HG03558 (cell line): ENCODE data around the gene SMIM41.
A peak's percentile ranks its signal among the peaks of the same experiment; 100 is the strongest.

Experiments
- ATAC-seq: cut with Tn5 transposase; IDR thresholded peaks from one replicate; pipeline ENCODE4 v1.9.1; 2021; ENCODE audit warnings: moderate number of reproducible peaks; ENCODE audit not compliant: unreplicated experiment; ENCODE audit errors: extremely low read depth

The SMIM41 gene

DNA sequence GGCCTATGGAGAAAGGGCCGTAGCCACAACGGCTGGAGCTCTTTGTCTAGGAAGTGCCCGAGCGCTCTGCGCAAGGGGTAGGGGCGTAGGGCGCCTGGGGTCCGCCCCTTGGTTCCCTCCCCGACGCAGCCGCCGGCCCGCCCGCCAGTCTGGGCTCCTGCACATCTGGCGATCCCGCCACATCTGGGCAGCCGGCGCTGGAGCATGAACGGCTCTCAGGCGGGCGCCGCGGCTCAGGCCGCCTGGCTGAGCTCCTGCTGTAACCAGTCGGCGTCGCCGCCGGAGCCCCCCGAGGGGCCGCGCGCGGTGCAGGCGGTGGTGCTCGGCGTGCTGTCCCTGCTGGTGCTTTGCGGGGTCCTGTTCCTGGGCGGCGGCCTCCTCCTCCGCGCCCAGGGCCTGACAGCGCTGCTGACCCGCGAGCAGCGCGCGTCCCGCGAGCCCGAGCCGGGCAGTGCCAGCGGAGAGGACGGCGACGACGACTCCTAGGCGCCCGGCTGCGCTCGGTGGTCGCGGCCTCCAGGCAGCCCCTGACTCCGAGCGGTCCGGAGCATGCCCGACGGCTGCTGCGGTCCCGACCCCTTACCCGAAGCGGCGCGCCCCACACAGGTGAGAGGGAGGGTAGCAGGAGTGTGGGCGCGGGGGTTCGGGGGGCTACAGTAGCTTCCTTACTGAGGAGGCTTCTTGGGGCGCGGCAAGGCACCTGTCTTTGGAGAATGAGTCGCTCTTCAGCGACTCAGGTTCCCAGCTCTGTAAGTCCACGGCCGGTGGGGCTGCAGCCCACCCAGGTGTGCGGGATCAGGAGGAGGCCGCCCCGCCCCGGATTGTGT lies at the start of gene SMIM41:
Gene SMIM41, plus strand, starts transcription at position 129 of the 827 bp plus-strand sequence. Its CDS starts 76 bp downstream, at position 205.
- ATAC-seq = no peak

DNA sequence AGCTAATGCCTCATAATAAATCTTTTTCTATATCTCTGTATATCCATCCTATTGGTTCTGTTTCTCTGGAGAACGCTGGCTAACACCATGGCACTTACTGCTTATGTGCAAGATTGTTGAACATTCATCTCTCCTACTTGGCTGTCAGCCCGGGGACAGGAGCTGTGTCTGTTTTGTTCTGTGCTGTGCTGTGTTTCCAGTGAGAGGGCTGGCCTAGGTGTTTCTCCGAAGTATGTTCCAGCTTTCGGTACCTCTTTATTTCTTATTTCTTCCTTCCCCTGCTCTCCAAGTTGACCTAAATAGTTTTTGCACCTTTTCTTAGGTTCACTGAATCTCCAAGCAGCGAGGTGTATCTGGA lies 47.1 kb upstream of the SMIM41 start:
- ATAC-seq = no peak

DNA sequence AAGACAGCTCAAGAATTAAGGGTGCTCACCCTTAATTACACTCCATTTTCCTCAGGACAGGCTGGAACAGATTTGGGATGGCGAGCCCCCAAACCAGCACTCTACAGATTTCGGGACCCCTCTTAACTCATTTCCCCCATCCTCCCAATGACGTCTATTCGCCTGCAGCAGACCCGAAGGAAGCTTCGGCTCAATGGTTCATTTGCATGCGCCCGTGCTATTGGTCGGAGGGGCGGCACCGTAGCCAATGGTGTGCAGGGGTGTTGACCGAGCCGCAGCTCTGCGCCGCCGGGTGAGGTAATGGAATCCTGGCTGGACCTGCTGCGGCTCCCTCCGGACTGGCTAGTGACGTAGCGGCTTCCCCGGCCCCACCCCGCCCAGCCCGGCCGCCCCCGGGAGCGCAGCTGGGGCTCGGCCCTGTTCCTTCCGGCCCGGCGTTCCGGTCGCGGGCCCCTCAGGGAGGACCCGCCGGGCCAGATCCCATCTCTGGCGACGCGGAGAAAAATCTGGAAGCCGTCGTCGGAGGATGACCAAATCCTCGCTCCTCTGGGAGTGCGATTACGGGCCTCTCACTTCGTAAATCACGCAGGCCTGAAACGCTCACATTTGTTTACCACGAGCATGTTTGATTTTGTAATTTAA lies 46.6 kb upstream of the SMIM41 start:
- ATAC-seq = peak; percentile 93

DNA sequence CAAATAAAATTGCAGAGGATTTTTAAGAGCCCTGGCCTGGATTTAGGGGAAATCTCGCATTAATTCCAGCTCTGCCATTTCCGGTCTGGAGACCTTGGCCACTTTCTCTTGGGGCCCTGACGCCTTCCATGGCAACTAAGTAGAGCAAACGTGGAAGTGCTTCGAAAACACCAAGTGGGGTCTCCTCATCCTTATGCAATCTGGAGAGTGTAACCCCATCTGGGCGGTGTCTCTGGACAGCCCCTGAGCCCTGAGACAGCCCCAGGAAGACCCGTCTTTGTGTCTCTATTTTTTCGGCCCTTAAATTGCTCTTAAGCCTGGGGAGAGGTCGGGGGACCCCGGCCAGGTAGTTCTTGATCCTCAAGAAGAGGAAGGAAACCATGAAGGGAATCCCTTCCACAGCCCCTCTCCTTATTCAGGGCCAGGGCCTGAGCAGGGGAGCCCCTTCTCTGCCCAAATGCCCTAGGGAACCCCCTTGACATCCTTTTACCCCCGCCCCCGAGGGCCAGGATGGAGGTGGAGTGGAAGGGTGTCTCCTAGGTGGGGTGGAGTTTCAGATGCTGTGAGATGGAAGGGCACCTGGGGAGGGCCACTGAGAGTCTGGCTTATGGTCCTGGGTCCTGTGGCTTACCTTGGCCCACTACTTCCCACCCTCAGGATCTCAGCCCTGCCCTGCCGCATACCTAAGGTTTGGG lies 45.9 kb upstream of the SMIM41 start:
- no peak for ATAC-seq

DNA sequence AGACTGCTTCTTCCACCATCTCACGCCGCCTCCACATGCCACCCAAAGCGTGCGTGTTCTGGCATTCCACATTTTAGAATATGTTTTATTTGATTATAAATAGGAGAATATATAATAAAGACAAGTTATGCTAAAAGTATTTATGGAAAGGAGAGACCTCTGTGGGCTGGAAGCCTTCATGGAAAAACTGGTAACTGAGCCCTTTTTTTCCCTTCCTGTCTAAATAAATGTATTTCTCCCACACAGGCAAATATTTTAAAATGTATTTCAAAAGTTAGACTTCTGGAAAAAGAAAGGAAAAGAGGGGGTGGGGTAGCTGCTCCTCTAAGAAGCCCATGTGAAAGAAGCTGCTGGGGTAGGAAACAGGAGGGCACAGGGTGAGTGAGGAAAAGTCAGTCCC lies 44.3 kb upstream of the SMIM41 start:
- ATAC-seq = no peak

DNA sequence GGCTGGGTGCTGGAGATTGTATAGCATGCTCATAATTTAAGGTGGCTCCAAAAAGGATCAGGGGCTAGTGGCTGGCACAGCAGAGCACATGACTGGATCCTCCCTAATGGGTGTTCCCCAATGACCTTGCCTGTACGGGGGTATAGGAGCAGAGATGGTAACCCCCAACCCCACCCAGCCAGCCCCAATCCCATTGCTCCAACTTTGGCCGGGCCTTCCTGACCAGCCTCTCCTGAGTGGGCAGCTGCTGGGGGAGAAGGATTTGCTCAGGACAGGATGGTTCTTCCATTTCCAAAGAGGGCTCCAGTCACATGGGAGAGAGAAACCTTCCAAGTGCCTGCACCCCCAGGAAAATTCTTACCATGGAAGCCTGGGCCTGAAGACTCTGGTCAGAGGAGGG lies 43.6 kb upstream of the SMIM41 start:
- ATAC-seq = no peak

DNA sequence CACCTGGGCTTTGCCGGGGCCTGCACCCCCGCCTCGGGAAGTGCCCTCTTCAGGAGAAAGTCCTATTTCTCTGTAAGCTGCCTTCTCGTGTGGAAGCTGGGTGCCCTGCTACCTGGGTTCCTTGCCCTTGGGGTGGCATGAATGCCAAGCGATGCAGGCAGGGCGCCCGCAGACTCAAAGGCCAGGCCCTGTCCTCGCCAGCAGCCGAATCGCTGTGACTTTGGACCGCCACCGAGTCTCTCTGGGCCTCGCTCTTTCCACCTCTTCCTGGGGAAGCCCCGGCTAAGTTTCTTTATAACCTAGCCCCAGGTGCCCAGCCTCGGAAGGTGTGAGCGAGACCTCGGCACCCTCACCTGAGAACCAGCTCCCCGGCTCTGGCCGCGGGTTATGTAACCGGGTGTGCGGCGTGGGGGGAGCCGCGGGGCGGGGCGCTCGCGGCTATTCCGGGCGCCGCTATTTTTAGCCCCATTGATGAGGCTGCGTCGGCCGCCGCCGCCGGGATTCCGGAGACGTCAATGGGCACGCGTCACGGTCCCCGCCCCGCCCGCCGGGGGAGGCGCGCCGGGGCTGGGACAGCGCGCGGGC lies 42.8 kb upstream of the SMIM41 start:
- no peak for ATAC-seq

DNA sequence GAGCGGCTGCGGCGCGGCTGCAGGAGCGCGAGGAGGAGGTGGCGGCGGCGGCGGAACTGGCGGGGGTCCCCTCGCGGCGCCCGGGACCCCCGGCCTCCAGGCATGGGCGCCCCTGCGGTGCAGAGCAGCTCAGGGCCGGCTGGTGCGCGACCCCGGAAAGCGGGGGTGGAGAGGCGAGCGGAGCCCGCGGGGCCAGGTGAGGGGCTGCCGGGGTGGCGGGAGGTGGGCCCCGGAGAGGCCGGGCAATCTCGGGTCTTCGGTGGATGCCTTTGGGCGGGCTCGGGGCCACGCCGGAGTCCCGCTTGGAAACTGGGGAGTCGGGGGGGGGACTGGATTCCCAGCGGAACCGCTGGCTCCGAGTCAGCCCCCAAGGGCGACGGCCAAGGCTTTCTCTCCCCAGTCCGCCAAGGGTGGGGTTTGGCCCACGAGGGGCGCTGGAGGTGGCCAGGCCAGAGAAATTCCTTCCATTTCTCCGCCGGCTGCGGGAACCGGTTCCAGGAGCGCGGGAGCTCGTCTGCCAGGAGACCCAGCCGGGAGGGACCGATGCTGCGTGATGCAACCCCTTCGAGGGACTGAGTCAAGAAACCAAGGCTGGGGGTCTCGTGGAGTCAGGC lies 42.1 kb upstream of the SMIM41 start:
- no peak for ATAC-seq

DNA sequence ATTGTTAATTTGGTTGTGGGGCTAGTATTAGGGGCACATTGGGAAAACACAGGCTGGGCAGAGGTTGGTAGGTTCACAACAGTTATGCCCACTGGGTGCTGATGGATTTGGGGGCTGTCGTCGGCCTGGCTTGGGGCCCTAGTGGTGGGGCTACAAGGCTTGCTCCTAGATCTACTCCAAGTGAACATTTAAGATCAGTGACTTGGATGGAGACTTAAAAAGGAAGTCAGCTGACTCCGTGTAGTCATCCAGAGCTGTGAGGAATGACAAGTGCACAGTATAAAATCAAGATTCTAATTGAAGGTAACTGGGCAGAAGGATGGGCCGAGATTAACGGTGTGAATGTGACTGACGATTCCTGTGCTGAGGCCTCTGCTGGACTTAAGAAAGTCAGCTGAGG lies 41.1 kb upstream of the SMIM41 start:
- ATAC-seq = no peak

DNA sequence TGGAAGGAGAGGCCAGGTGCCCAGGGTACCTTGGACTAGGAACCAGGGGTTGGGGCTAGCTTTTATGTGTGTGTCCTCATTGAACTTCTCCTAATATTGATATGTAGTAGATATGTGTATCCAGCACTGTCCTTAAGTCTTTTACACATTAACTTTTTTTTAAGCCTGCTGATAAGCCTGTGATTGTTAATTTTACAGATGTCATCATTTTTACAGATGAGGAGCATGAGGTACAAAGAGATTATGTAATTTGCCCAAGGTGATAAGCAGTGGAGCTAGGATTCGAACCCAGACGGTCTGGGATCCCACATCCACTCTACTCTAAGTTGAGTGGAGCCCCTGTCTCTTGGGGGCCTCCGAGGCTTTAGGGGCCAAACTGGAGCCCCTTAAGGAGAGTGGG lies 38.5 kb upstream of the SMIM41 start:
- ATAC-seq = no peak

DNA sequence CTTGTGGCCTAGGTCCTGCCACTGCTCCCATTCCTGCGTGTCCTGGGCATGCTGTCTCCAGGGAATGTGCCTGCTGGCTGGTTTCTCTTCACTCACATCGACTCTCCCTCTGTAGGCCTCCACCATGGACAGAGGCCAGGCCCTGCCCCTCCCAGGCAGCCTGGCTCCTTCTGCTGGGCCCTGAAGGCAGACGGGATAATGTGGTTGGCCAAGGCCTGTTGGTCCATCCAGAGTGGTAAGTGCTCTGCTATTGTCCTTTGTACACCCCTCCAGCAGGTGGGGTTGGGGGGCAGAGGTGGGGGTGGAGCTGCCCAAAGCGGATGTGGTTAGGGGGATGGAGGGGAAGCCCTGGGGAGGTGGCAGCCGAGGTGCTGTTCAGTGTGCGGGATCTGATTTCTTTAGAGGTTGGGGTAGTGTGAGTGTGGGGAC lies 37.8 kb upstream of the SMIM41 start:
- no peak for ATAC-seq

DNA sequence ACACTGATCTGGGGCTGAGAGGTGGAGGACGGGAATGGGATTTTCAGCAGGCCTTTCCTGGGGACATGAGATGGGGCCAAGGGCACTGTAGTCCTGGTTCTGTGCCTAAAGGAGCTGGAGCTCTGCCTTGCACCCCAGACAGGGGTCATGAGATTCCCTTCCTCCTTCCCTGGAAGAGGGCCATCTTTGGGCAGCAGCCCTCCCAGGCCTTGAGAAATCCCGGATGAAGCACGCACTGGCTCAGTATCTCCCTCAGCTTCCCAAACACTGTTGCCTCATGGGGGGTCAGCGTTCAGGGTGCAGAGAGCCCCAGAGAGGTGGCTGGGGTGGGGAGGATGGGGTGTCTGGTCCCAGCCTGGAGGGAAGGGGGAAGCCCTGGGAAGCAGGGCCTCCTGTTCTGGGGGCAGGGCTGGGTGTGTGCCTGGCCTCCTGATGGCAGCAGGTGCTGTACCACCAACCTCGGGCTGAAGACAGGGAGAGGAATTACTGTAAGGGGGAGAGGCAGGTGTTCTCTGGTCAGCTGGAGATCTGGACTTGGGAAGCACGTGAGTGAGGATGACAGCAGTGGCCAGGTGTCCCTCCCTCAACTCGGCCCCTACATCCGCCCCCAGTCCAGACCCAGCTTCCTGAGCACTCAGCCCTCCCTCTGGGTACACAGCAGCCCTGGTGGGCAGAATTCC lies 36.7 kb upstream of the SMIM41 start:
- ATAC-seq = no peak

DNA sequence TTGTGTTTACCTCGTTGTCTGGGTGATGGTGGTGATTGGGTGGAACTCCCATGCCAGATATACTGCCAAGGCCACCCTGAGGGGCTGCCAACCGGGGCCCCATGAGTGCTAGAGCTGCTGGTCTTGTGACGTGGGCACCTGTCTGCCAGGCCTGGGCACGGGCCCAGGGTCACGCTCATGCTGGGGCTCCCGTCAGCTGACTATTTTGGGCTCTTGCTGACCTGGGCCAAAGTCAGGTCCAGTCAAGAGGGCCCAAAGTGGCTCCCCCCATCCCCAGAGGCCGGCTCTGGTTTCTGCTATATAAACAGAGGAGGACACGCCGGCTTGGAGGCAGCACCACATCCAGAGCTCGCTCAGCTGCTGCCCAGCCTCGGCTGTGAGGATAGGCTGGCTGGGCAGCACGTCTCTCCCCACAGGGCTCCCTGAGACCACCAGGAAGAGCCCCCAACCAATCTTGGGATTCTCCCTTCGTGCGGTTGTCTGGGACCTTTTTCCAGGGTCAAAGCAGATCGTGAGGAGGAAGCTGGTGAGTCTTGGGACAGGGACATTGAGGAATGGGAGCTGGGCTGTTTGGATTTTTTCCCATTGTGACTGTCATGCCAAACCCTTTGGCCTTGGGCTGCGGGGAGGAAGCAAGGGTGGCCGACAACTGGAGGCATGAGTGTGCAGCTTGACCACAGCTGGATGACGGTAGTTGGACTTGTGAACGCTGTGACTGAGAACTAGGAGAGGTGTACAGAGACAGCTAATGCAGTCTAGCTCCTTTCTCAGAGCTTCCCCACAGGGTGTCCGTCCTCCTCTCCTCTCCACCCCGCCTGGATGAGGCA lies 35.9 kb upstream of the SMIM41 start:
- ATAC-seq = no peak

DNA sequence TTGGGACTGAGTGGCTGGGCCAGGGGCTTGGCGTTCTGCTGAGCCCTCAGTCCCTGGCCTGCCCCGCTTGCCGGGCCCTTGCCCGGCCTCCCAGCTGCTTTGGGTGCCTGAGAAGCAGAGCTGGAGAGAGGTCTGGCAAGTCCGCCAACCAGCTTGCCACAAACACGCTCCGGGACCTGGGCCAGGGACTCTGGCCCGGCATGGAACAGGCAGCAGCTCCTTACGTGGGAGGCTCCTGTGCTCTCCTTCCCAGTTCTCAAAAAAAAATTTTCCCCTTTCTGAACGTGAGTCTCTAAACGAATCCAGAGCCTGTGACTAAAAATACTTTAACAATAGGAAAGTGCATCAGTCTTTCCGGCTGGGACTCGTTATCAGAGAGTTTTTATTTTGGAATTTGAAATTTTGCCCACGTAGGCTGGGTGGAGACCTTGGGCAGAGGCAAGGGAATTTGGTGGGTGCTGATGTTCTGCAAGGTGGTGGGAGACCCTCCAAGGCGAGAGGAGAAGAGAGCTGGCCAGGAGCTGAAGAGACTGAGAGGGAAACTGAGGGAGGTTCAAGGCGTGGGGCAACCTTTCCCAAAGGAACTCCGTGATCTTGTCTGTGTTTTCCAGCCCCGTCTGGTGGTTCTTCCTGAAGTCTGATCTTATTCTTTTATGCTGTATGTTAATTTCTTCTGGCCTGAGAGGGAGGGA lies 35.1 kb upstream of the SMIM41 start:
- ATAC-seq = no peak

DNA sequence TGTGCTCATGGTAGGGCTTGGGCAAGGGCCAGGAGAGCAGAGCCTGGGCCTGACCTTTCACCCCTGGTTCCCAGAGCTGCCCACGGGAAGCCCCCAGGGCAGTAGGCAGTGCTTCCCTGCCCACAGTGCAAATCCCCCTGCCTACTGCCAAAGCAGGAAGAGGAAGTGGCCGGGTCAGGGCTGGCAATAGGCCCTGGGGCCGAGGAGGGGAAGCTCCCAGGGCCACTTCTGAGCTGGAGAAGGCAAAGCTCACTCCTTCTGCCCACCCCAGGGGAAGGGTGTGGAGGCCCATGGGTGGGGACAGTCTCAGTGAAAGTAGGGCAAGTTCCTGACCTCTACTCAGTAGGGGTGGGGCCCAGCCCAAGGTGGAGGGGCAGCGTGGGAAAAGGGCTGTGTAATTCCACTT lies 33.7 kb upstream of the SMIM41 start:
- ATAC-seq = no peak

DNA sequence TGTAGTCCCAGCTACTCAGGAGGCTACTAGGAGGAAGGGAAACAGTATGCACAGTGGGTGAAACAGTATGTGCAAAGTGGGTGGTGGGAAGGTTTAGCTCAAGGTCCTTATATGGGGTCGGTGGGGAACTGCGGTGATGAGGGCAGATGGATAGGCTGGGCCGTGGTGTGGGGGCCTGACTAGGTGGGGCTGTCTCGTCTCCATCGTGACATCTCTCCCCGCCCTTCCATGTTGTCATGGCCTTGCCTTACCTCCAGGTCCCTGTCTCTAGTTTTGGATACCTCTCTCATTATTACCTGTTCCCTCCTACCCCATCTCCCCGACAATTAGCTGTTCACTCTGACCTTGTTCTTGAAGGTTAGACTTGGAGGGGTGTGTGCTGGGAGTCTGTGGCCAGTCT lies 32.6 kb upstream of the SMIM41 start:
- ATAC-seq = no peak

DNA sequence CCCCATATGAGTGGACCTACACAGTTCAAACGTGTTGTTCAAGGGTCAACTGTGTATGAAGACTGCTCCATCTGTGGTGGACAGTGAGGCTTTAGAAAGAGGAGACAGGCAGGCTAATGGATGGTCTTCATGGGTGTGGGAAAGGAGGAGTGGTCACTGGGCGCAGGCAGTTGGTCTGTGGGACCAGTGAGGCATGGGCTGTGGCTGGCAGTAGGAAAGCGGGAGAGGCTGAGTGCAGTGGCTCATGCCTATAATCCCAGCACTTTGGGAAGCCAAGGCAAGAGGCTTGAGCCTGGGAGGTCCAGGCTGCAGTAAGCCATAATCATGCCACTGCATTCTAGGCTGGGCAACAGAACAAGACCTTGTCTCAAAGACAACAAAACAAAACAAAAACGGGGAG lies 30.2 kb upstream of the SMIM41 start:
- no peak for ATAC-seq

DNA sequence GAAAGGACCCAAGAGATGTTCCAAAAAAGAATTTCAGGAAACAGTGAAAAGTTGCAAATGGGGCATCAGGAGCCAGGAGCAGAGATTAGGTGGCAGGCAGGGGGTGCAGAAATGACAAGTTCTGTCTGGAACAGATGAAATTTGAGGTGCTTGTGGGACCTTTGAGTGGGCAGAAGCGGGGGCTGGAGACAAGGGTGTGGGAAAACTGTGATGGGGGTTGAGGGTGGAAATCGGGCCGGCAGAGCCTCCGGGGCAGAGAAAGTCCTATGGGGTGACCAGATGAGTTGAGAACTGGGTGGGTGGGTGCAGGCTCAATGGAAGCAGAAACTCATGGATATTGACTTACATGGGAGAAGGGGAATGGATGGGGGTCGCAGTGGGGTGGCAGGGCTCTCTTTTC lies 29.8 kb upstream of the SMIM41 start:
- ATAC-seq = no peak
